Measurements from ENCODE around the gene LDLRAD3. TPM values are rescaled to one million over a fixed set of nuclear protein-coding genes. Genes with fewer than 3 reads are reported as not detected.
"Not testable (repeated sequence)": the region's sequence is repeated elsewhere in the genome, so short reads cannot be mapped to it uniquely, and the experiment has no call there.

Gene LDLRAD3
- total RNA-seq, 2 donors from 2014 or later = 0.19 to 0.45 TPM

DNA sequence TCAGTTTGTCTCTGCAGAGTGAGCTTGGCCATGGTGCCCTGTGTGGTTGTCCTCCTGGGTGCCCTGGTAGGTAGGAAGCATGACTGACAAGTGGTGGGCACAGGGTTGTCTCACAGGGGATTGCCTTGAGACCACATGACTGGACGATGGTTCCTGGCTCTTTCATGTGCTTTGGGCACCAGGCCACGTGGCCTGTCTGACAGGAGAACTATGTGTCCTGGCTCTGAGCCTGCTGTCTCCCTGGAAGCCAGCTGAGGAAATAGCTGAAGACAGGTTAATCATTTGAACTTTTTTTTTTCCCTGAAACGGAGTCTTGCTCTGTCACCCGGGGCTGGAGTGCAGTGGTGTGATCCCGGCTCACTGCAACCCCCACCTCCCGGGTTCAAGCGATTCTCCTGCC is 93.2 kb downstream of the LDLRAD3 start:
- H3K27me3 Mint-ChIP-seq = peaks cover 9% of the 10 kb centered on the region
- no peak for ATAC-seq (replicated peaks)
- no peaks in the 10 kb centered on the region for H3K36me3 Mint-ChIP-seq (ENCODE audit: low read depth)

DNA sequence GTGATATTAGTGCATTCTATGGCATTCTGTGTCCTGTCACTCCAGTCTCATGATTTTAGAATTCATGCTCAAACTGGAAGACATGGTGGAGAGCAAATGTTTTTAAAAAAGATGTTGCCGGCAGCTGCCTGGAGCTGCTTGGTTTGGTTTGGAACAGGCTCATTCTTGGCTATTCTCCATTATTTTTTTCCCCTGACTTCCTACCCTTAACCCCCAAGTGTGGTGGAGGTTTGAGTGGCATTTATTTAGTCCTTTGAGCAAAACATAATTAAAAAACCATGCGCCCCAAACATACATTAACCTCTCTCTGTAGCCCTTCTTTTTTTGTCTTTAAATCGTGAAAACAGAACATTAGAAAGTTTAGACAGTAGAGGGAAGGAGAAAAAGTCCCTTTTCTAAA is 94.7 kb downstream of the LDLRAD3 start:
- no peaks in the 10 kb centered on the region for H3K4me1 Mint-ChIP-seq
- no peaks in the 10 kb centered on the region for H3K36me3 Mint-ChIP-seq (ENCODE audit: low read depth)
- no peak overlapping the region for H3K4me3 Mint-ChIP-seq
- no peak overlapping the region for H3K27ac Mint-ChIP-seq
- no peaks in the 10 kb centered on the region for H3K9me3 Mint-ChIP-seq
- no peak for ATAC-seq (replicated peaks)
- peaks cover 10% of the 10 kb centered on the region for H3K27me3 Mint-ChIP-seq

More for the DNA sequence above, 93.2 kb downstream of the LDLRAD3 start:
- Mint-ChIP-seq H3K27ac (no peak overlapping the region), H3K4me1 (no peaks in the 10 kb centered on the region), H3K9me3 (no peaks in the 10 kb centered on the region), H3K4me3 (no peak overlapping the region)

DNA sequence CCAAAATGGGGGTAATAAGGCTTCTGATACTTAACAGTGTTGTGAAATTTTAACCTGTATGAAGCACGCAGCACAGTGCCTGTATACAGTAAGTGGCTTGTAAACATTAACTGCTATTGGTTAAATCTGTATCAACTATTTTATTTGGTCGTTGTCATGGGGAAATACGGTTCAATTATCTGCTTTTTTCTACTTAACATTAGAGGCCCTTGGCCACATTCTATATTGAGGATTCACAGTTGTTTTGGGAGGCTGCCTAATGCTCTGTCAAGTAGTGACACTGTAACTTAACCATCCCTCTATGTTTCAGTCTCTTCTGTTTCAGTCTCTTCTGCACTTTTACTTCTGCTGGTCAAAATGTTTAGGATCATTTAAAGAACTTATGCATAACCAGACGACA is 95.6 kb downstream of the LDLRAD3 start:
- H3K27me3 Mint-ChIP-seq = peaks cover 10% of the 10 kb centered on the region
- no peak for ATAC-seq (replicated peaks)
- H3K9me3 Mint-ChIP-seq = no peaks in the 10 kb centered on the region
- no peak overlapping the region for H3K4me3 Mint-ChIP-seq
- H3K36me3 Mint-ChIP-seq (ENCODE audit: low read depth) = no peaks in the 10 kb centered on the region
- no peaks in the 10 kb centered on the region for H3K4me1 Mint-ChIP-seq
- H3K27ac Mint-ChIP-seq = no peak overlapping the region

DNA sequence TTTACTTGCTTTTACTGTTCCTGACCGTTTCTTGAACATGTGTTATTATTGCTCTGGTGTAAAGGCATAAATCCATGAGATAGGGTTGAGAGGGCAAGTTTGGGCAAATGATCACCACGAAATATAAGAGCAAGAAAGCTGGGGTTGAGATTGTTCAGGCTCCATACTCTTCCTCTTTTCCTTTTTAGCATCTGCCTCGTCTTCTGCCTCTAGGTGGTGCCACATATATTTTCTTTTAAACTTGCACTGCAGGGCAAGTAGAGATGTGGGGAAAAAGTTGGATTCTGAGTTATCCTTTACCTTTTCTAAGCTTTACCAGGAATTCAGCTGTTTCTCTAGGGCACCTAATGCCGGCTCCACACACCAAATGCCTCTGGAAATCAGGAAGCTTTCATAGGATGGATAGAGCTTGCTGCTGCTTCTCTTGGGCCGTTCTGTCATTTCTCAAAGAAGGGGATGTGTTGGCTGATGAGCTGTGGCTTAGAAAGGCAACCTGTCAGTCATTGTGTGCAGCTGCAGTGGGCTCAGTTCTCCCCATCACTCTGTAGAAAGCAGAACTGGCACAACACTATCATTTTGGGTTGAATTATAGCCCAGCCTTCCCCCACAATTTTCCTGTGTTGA is 98.2 kb downstream of the LDLRAD3 start:
- peaks cover 6% of the 10 kb centered on the region for H3K9me3 Mint-ChIP-seq
- H3K4me3 Mint-ChIP-seq = no peak overlapping the region
- H3K4me1 Mint-ChIP-seq = no peaks in the 10 kb centered on the region
- peaks cover 10% of the 10 kb centered on the region for H3K27me3 Mint-ChIP-seq
- H3K27ac Mint-ChIP-seq = no peak overlapping the region
- ATAC-seq (replicated peaks) = no peak
- H3K36me3 Mint-ChIP-seq (ENCODE audit: low read depth) = no peaks in the 10 kb centered on the region

DNA sequence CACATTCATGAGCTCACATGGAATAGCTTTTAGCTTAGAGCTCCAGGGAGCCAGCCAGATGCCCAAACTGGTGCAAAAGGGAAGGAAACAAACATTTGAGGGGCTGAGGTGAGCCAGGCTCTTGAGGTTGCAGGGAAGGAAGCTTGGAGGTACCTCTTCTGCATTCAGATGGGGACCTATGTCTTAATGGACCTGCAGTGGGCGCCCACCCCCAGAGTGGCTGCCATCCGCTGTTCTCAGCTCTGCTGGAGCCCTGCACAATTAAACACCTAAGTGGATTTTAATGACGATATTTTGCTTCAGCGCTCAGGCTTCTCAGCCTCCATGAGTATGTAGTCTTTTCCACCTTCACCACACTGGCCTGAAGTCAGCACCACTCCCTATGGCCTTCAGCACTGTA is 100.8 kb downstream of the LDLRAD3 start:
- peaks cover 6% of the 10 kb centered on the region for H3K9me3 Mint-ChIP-seq
- no peak for ATAC-seq (replicated peaks)
- H3K4me3 Mint-ChIP-seq = no peak overlapping the region
- H3K27me3 Mint-ChIP-seq = peaks cover 9% of the 10 kb centered on the region
- H3K27ac Mint-ChIP-seq = no peak overlapping the region
- no peaks in the 10 kb centered on the region for H3K4me1 Mint-ChIP-seq
- H3K36me3 Mint-ChIP-seq (ENCODE audit: low read depth) = no peaks in the 10 kb centered on the region

DNA sequence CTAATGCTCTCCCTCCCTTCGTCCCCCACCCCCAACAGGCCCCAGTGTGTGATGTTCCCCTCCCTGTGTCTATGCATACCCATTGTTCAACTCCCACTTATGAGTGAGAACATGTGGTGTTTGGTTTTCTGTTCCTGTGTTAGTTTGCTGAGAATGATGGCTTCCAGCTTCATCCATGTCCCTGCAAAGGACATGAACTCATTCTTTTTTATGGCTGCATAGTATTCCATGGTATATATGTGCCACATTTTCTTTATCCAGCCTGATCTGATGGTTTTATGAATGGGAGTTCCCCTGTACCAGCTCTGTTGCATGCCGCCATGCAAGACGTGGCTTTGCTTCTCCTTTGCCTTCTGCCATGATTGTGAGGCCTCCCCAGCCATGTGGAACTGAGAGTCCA is 102.1 kb downstream of the LDLRAD3 start:
- not testable (repeated sequence) for ATAC-seq (replicated peaks); H3K9me3 Mint-ChIP-seq; H3K4me3 Mint-ChIP-seq; H3K4me1 Mint-ChIP-seq; H3K36me3 Mint-ChIP-seq (ENCODE audit: low read depth); H3K27ac Mint-ChIP-seq; H3K27me3 Mint-ChIP-seq

DNA sequence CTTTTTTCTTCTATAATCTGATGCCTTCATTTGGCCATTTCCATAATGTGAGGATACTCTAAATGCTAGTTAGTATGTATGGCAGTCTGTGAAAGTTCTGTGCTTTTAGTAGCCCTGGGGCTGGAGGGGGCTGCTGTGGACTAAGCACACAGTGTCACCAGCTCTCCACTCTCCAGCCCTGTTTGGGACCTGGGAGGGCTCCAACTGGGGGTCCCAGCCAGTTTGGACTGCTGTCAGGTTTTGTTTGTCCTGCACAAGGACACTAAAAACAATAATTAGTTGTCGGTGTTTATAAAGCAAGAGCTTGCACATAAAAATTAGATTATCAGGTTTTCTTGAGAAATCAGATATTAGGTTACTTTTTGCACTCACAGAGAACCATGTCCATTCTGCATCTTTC is 103.1 kb downstream of the LDLRAD3 start:
- Mint-ChIP-seq H3K9me3 (peaks cover 6% of the 10 kb centered on the region), H3K27ac (no peak overlapping the region), H3K27me3 (peaks cover 2% of the 10 kb centered on the region), H3K4me3 (no peak overlapping the region), H3K4me1 (no peaks in the 10 kb centered on the region), H3K36me3 (ENCODE audit: low read depth) (no peaks in the 10 kb centered on the region)
- no peak for ATAC-seq (replicated peaks)

DNA sequence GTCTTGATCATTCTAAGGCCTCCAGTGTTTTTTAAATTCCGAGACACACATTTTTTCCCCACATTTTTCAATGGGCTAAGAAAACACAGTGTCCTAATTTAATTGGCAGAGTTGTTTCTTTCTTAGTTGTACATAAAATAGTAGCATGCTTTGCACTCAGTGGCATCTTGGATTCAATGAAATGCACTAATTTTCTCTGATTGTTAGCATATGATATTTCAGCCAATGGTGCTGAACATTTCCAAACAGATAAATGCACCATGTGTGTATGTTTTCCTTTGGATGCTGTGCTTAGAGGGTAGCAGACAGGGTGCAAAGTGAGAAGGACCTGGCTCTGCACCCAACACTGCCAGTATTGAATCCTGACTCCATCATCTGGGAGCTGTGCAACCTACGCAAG is 103.5 kb downstream of the LDLRAD3 start:
- H3K27ac Mint-ChIP-seq = no peak overlapping the region
- peaks cover 6% of the 10 kb centered on the region for H3K9me3 Mint-ChIP-seq
- ATAC-seq (replicated peaks) = no peak
- no peaks in the 10 kb centered on the region for H3K27me3 Mint-ChIP-seq
- H3K36me3 Mint-ChIP-seq (ENCODE audit: low read depth) = no peaks in the 10 kb centered on the region
- no peak overlapping the region for H3K4me3 Mint-ChIP-seq
- no peaks in the 10 kb centered on the region for H3K4me1 Mint-ChIP-seq

DNA sequence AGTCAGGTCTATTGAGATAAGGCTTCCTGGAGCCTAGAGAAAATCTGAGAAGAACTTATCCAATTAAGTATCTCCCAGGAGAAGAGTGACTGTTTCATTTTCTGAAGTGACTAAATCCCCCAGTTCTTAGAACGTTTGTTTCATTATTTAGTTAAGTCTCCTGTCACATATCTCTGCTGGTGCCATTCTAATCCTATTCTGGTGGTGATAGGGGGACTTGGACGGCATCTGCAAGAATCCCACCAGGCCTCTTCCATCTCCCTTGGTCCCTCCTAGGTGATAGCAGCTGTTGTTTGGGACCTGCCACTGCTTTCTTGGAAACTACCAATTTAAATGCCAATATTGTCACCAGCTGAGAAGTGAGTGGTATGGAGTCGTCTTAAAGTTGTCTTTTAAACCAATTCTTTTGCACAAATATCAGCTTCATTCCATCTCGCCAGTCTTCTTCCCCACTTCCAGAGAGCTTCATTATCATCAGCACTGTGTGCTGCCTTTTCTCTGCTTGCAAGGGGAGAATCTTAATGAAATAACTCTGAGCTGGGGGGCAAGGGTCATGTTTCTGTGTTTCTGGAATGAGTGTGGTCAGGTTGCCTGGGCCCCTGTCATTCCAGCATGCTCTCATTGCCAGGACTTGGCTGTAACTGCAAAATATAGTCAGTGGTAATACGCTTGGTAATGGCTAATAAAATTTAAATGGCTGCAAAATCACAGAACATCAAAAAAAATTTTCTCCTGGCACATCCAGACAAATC is 104.8 kb downstream of the LDLRAD3 start:
- no peaks in the 10 kb centered on the region for H3K27me3 Mint-ChIP-seq
- no peaks in the 10 kb centered on the region for H3K4me1 Mint-ChIP-seq
- H3K4me3 Mint-ChIP-seq = no peak overlapping the region
- H3K9me3 Mint-ChIP-seq = peaks cover 6% of the 10 kb centered on the region
- H3K27ac Mint-ChIP-seq = no peak overlapping the region
- H3K36me3 Mint-ChIP-seq (ENCODE audit: low read depth) = no peaks in the 10 kb centered on the region
- ATAC-seq (replicated peaks) = no peak

DNA sequence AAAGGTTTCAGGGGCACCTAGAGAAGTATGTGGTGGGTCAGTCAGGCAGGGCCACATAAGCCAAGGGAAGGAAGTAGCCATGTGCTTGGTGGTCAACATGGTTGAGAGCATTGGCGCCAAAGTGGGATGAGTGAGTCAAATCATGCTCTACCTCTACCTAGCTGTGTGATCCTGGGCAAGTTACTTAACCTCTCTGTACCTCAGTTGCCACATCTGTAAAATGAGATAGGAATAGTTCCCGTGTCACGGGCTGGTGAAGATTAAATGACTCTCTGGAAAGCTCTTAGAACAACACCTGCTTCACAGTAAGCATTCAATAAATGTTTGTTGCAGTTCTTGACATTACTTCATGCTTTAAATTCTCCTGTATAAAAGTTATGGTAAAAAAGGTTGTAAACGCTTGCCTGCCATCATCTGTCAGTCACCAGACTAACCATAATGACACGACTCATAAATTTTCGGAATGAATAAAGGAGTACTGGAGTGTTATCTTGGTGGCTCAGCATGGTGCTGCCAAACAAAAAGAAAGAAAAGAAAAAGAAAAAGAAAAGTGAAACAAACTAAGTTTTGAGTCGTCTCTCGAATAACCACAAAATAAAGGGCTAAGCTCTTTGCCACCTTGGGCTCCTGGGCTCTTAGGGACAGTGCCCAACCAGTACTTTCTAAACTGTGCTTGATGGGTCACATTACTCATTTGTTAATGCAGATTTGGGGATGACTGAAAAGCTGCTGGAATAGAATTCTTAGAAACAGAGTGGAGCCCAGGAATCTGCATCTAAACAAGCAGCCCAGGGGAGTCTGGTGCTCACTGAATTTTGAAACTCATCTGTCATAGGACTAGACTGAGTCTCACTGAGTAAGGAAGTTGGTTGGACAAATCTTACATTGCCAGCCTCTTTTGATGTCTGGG is 107.6 kb downstream of the LDLRAD3 start:
- H3K36me3 Mint-ChIP-seq (ENCODE audit: low read depth) = no peaks in the 10 kb centered on the region
- H3K27me3 Mint-ChIP-seq = no peaks in the 10 kb centered on the region
- no peak overlapping the region for H3K27ac Mint-ChIP-seq
- peaks cover 3% of the 10 kb centered on the region for H3K9me3 Mint-ChIP-seq
- no peak overlapping the region for H3K4me3 Mint-ChIP-seq
- peaks cover 7% of the 10 kb centered on the region for H3K4me1 Mint-ChIP-seq
- ATAC-seq (replicated peaks) = no peak

DNA sequence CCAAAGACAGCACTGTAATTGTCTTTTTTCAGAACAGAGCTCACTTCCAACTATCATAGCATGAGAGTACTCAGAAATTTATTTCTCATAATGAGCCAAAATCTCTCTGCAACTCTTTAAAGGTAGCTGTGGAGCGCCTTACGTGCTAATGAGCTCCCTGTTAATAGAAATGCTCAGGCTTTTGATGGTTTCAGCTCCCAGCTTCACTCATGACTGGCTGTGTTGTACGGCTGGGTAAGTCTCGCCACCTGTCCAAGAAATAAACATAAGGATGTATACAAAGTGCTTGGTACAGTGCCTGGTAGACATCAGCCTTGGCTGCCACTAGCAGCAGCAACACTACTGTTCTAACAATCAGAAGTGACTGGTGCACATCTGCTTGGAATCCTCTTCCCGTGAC is 109.4 kb downstream of the LDLRAD3 start:
- H3K4me3 Mint-ChIP-seq = no peak overlapping the region
- H3K36me3 Mint-ChIP-seq (ENCODE audit: low read depth) = no peaks in the 10 kb centered on the region
- H3K4me1 Mint-ChIP-seq = peaks cover 7% of the 10 kb centered on the region
- H3K27ac Mint-ChIP-seq = no peak overlapping the region
- no peak for ATAC-seq (replicated peaks)
- H3K9me3 Mint-ChIP-seq = peaks cover 3% of the 10 kb centered on the region
- H3K27me3 Mint-ChIP-seq = no peaks in the 10 kb centered on the region

DNA sequence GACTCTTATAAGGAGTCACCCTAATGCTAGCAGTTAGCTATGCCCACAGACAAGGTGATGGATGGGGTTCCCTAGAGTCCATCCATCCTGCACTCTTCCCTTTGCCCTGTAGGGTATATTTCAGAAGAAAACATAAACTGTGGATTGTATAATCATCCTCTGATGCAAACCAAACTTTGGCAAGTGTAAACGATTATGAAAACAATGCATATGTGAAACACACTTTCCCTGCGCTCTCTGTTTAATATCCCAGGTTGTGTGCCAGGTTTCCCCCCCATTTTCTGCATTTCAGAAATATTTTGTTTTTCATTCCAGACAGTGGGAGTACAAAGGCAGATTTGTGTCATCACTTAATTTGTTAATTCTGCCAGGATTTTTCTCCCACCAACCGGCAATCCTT is 110.0 kb downstream of the LDLRAD3 start:
- ATAC-seq (replicated peaks) = no peak
- Mint-ChIP-seq H3K9me3 (peaks cover 3% of the 10 kb centered on the region), H3K4me1 (peaks cover 7% of the 10 kb centered on the region), H3K27me3 (no peaks in the 10 kb centered on the region), H3K27ac (no peak overlapping the region), H3K4me3 (no peak overlapping the region), H3K36me3 (ENCODE audit: low read depth) (no peaks in the 10 kb centered on the region)

DNA sequence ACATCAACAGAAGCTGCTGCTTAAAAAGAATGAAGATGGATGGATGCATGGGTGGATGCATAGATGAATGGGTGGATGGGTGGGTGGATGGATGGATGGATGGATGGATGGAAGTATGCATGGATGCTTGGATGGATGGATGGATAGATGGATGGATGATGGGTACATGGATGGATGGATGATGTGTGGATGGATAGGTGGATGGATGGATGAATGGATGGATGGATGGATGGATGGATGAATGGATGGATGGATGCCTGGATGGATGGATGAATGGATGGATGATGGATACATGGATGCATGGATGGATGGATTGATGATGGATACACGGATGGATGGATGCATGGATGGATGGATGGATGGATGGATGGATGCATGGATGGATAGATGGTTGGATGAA is 110.8 kb downstream of the LDLRAD3 start:
- ATAC-seq (replicated peaks) = no peak
- H3K9me3 Mint-ChIP-seq = peaks cover 6% of the 10 kb centered on the region
- no peaks in the 10 kb centered on the region for H3K36me3 Mint-ChIP-seq (ENCODE audit: low read depth)
- no peak overlapping the region for H3K27ac Mint-ChIP-seq
- no peak overlapping the region for H3K4me3 Mint-ChIP-seq
- H3K4me1 Mint-ChIP-seq = peaks cover 7% of the 10 kb centered on the region
- no peaks in the 10 kb centered on the region for H3K27me3 Mint-ChIP-seq

DNA sequence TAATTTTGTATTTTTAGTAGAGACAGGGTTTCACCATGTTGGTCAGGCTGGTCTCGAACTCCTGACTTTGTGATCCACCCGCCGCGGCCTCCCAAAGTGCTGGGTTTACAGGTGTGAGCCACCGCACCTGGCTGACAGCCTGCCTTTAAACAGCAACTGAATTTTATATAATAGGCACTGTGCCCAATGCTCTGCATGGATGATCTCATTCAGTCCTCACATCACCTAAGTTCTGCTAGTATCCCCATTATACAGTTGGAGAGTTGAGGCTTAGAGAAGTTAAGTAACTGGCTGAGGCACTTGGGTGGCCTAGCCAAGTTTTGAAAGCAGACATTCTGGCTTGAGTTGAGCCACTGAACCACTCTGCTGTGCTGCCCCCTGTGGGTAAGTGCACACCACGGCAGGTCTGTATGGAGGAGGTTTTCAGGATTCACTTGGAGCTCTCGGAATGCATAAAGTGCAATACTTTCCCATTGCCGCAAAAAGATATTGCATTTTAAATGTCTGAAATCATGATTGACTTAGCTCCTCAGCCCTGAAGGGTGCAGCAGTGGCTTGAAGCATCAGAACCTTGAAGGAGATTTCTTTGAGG is 112.4 kb downstream of the LDLRAD3 start:
- Mint-ChIP-seq H3K36me3 (ENCODE audit: low read depth) (no peaks in the 10 kb centered on the region), H3K27ac (no peak overlapping the region), H3K4me1 (peaks cover 7% of the 10 kb centered on the region), H3K27me3 (no peaks in the 10 kb centered on the region), H3K9me3 (peaks cover 8% of the 10 kb centered on the region), H3K4me3 (no peak overlapping the region)
- no peak for ATAC-seq (replicated peaks)

Data from activated T-helper 17 cell treated with anti-CD3 and anti-CD28 coated beads, Interleukin-2, amount 50 U/mL, for 72 hours (primary cell).